GM10847 (cell line): Measurements from ENCODE around the gene SRRM4.

Experiments used
- POLR2A ChIP-seq: IDR thresholded peaks from 2 replicates; pipeline ENCODE4 v1.6.1; 2011; ENCODE audit not compliant: insufficient read length; ENCODE audit errors: extremely low read depth

The SRRM4 gene

GRCh38 chr12:118984161-118984943 is 3.0 kb downstream of the SRRM4 start:
- TF ChIP-seq POLR2A = no peak

- TF ChIP-seq POLR2A = no peak
Observed at GRCh38 chr12:118986050-118986449, 4.7 kb downstream of the SRRM4 start.

GRCh38 chr12:118999107-118999506 is 17.8 kb downstream of the SRRM4 start:
- no peak for TF ChIP-seq POLR2A

- TF ChIP-seq POLR2A = no peak
Observed at GRCh38 chr12:119005085-119005484, 23.7 kb downstream of the SRRM4 start.

- no peak for TF ChIP-seq POLR2A
Observed at GRCh38 chr12:119005913-119006312, 24.6 kb downstream of the SRRM4 start.

GRCh38 chr12:119006746-119007145 is 25.4 kb downstream of the SRRM4 start:
- no peak for TF ChIP-seq POLR2A

GRCh38 chr12:119008691-119009221 is 27.4 kb downstream of the SRRM4 start:
- no peak for TF ChIP-seq POLR2A

- TF ChIP-seq POLR2A = no peak
Observed at GRCh38 chr12:119011231-119011630, 29.9 kb downstream of the SRRM4 start.

- no peak for TF ChIP-seq POLR2A
Observed at GRCh38 chr12:119012179-119012578, 30.8 kb downstream of the SRRM4 start.

GRCh38 chr12:119013023-119013422 is 31.7 kb downstream of the SRRM4 start:
- no peak for TF ChIP-seq POLR2A

GRCh38 chr12:119014368-119014767 is 33.0 kb downstream of the SRRM4 start:
- TF ChIP-seq POLR2A = no peak

GRCh38 chr12:119016715-119017114 is 35.4 kb downstream of the SRRM4 start:
- TF ChIP-seq POLR2A = no peak

GRCh38 chr12:119019166-119019565 is 37.8 kb downstream of the SRRM4 start:
- no peak for TF ChIP-seq POLR2A

- no peak for TF ChIP-seq POLR2A
Observed at GRCh38 chr12:119020406-119021360, 39.3 kb downstream of the SRRM4 start.

GRCh38 chr12:119024356-119024755 is 43.0 kb downstream of the SRRM4 start:
- TF ChIP-seq POLR2A = no peak

- TF ChIP-seq POLR2A = no peak
Observed at GRCh38 chr12:119025786-119026185, 44.4 kb downstream of the SRRM4 start.
